Measurements from ENCODE around the gene PACC1.

GRCh38 chr1:212428496-212428895 lies 13.8 kb upstream of the PACC1 start:
- TF ChIP-seq EZH2 (IDR thresholded peaks at IDR 0.05; ENCODE audit: borderline replicate concordance) (no peak), EZH2phosphoT487 (IDR thresholded peaks at IDR 0.05; ENCODE audit: low read depth, severe bottlenecking, unreplicated experiment) (no peak)
